Measurements from ENCODE around the gene RBMS2.

- TF ChIP-seq CTCF (conservative IDR thresholded peaks at IDR 0.05) (no peak), ZFX (IDR thresholded peaks at IDR 0.05) (no peak)
Observed at GRCh38 chr12:56490360-56490759, 31.3 kb upstream of the RBMS2 start.
